GM04504 (cell line): ENCODE results near the gene MLST8.

Experiments used
- DNase-seq: peaks from one replicate; pipeline ENCODE4 v3.0.0-alpha.2; 2012; ENCODE audit warnings: low read depth

The MLST8 gene

GRCh38 chr16:2173916-2174315 is 31.3 kb upstream of the MLST8 start:
- DNase-seq = no peak

- no peak for DNase-seq
Observed at GRCh38 chr16:2174396-2175131, 30.7 kb upstream of the MLST8 start.

GRCh38 chr16:2175454-2175853 is 29.8 kb upstream of the MLST8 start:
- no peak for DNase-seq

- no peak for DNase-seq
Observed at GRCh38 chr16:2176047-2176446, 29.2 kb upstream of the MLST8 start.

- DNase-seq = no peak
Observed at GRCh38 chr16:2177101-2177500, 28.2 kb upstream of the MLST8 start.

GRCh38 chr16:2177561-2177960 is 27.7 kb upstream of the MLST8 start:
- DNase-seq = no peak

GRCh38 chr16:2178321-2179106 is 26.7 kb upstream of the MLST8 start:
- DNase-seq = no peak

GRCh38 chr16:2179107-2179501 is 26.1 kb upstream of the MLST8 start:
- no peak for DNase-seq

GRCh38 chr16:2179576-2179975 is 25.7 kb upstream of the MLST8 start:
- no peak for DNase-seq

GRCh38 chr16:2180461-2180860 is 24.8 kb upstream of the MLST8 start:
- no peak for DNase-seq

GRCh38 chr16:2180962-2181923 is 24.0 kb upstream of the MLST8 start:
- no peak for DNase-seq

- no peak for DNase-seq
Observed at GRCh38 chr16:2181952-2182351, 23.3 kb upstream of the MLST8 start.

- no peak for DNase-seq
Observed at GRCh38 chr16:2183671-2184070, 21.6 kb upstream of the MLST8 start.

- no peak for DNase-seq
Observed at GRCh38 chr16:2184346-2184745, 20.9 kb upstream of the MLST8 start.

- DNase-seq = no peak
Observed at GRCh38 chr16:2184962-2185361, 20.3 kb upstream of the MLST8 start.

- DNase-seq = no peak
Observed at GRCh38 chr16:2186064-2186463, 19.2 kb upstream of the MLST8 start.

GRCh38 chr16:2186505-2186904 is 18.7 kb upstream of the MLST8 start:
- DNase-seq = no peak

- no peak for DNase-seq
Observed at GRCh38 chr16:2187212-2187611, 18.0 kb upstream of the MLST8 start.

- no peak for DNase-seq
Observed at GRCh38 chr16:2188395-2188794, 16.9 kb upstream of the MLST8 start.

- no peak for DNase-seq
Observed at GRCh38 chr16:2189252-2189893, 15.9 kb upstream of the MLST8 start.

- no peak for DNase-seq
Observed at GRCh38 chr16:2190002-2190658, 15.1 kb upstream of the MLST8 start.
